ENCODE measurements around the gene ARL14EP.

ARL14EP gene

GRCh38 chr11:30326906-30327305 is 4.0 kb downstream of the ARL14EP start:
- no peak for DNase-seq (ENCODE audit: low read depth in 2 of 3, low spot score in 1 of 3)

GRCh38 chr11:30328681-30329080 is 5.8 kb downstream of the ARL14EP start:
- DNase-seq (ENCODE audit: low read depth in 2 of 3, low spot score in 1 of 3): no peak

GRCh38 chr11:30329150-30329940 is 6.4 kb downstream of the ARL14EP start:
- no peak for DNase-seq (ENCODE audit: low read depth in 2 of 3, low spot score in 1 of 3)

- no peak for DNase-seq (ENCODE audit: low read depth in 2 of 3, low spot score in 1 of 3)
These were observed 10.5 kb downstream of the ARL14EP start for GRCh38 chr11:30333405-30333804.

- no peak for DNase-seq (ENCODE audit: low read depth in 2 of 3, low spot score in 1 of 3)
These were observed 19.8 kb downstream of the ARL14EP start for GRCh38 chr11:30342736-30343166.

GRCh38 chr11:30344085-30344484 is 21.2 kb downstream of the ARL14EP start:
- DNase-seq (ENCODE audit: low read depth in 2 of 3, low spot score in 1 of 3): no peak

- no peak for DNase-seq (ENCODE audit: low read depth in 2 of 3, low spot score in 1 of 3)
These were observed 22.7 kb downstream of the ARL14EP start for GRCh38 chr11:30345644-30346043.

GRCh38 chr11:30346068-30346688 is 23.3 kb downstream of the ARL14EP start:
- DNase-seq (ENCODE audit: low read depth in 2 of 3, low spot score in 1 of 3): peak in 1 of 3 donors; percentile 16

- no peak for DNase-seq (ENCODE audit: low read depth in 2 of 3, low spot score in 1 of 3)
These were observed 25.1 kb downstream of the ARL14EP start for GRCh38 chr11:30348035-30348434.

- DNase-seq (ENCODE audit: low read depth in 2 of 3, low spot score in 1 of 3): no peak
These were observed 27.0 kb downstream of the ARL14EP start for GRCh38 chr11:30349885-30350284.

GRCh38 chr11:30350384-30350783 is 27.5 kb downstream of the ARL14EP start:
- no peak for DNase-seq (ENCODE audit: low read depth in 2 of 3, low spot score in 1 of 3)

GRCh38 chr11:30351061-30351460 is 28.2 kb downstream of the ARL14EP start:
- no peak for DNase-seq (ENCODE audit: low read depth in 2 of 3, low spot score in 1 of 3)

GRCh38 chr11:30356391-30356790 is 33.5 kb downstream of the ARL14EP start:
- no peak for DNase-seq (ENCODE audit: low read depth in 2 of 3, low spot score in 1 of 3)

GRCh38 chr11:30357872-30358271 is 35.0 kb downstream of the ARL14EP start:
- DNase-seq (ENCODE audit: low read depth in 2 of 3, low spot score in 1 of 3): no peak

- no peak for DNase-seq (ENCODE audit: low read depth in 2 of 3, low spot score in 1 of 3)
These were observed 35.6 kb downstream of the ARL14EP start for GRCh38 chr11:30358536-30358935.

- DNase-seq (ENCODE audit: low read depth in 2 of 3, low spot score in 1 of 3): no peak
These were observed 37.8 kb downstream of the ARL14EP start for GRCh38 chr11:30360741-30361140.

GRCh38 chr11:30364139-30364836 is 41.4 kb downstream of the ARL14EP start:
- DNase-seq (ENCODE audit: low read depth in 2 of 3, low spot score in 1 of 3): no peak

GRCh38 chr11:30364837-30365482 is 42.1 kb downstream of the ARL14EP start:
- DNase-seq (ENCODE audit: low read depth in 2 of 3, low spot score in 1 of 3): no peak

- no peak for DNase-seq (ENCODE audit: low read depth in 2 of 3, low spot score in 1 of 3)
These were observed 43.1 kb downstream of the ARL14EP start for GRCh38 chr11:30365793-30366517.

GRCh38 chr11:30368394-30368793 is 45.5 kb downstream of the ARL14EP start:
- no peak for DNase-seq (ENCODE audit: low read depth in 2 of 3, low spot score in 1 of 3)

GRCh38 chr11:30370164-30370563 is 47.3 kb downstream of the ARL14EP start:
- DNase-seq (ENCODE audit: low read depth in 2 of 3, low spot score in 1 of 3): no peak
